NCI-H2029 treated with DMSO at 0.1 percent for 48 hours (cell line): ENCODE data around the gene ETV4.

ENCODE experiments used
- DNase-seq: peaks from one replicate; lab custom pipeline; 2025; lab: John Stamatoyannopoulos, UW

ETV4 gene

GRCh38 chr17:43572368-43572980 is 26.3 kb upstream of the ETV4 start:
- DNase-seq, result no peak

- no peak for DNase-seq
Measured at GRCh38 chr17:43570518-43570928, 24.4 kb upstream of the ETV4 start.

GRCh38 chr17:43568506-43569082 is 22.5 kb upstream of the ETV4 start:
- no peak for DNase-seq

- DNase-seq, result no peak
Measured at GRCh38 chr17:43563600-43564594, 17.8 kb upstream of the ETV4 start.

- DNase-seq, result no peak
Measured at GRCh38 chr17:43562679-43563599, 16.8 kb upstream of the ETV4 start.

GRCh38 chr17:43560461-43561427 is 14.6 kb upstream of the ETV4 start:
- DNase-seq, result no peak

GRCh38 chr17:43559161-43559816 is 13.1 kb upstream of the ETV4 start:
- no peak for DNase-seq

GRCh38 chr17:43558805-43559160 is 12.6 kb upstream of the ETV4 start:
- DNase-seq, result no peak

- no peak for DNase-seq
Measured at GRCh38 chr17:43556292-43556691, 10.2 kb upstream of the ETV4 start.

GRCh38 chr17:43554857-43555256 is 8.7 kb upstream of the ETV4 start:
- DNase-seq, result no peak

- no peak for DNase-seq
Measured at GRCh38 chr17:43553573-43553972, 7.4 kb upstream of the ETV4 start.

- DNase-seq, result no peak
Measured at GRCh38 chr17:43552229-43552837, 6.2 kb upstream of the ETV4 start.

- no peak for DNase-seq
Measured at GRCh38 chr17:43550754-43551153, 4.6 kb upstream of the ETV4 start.

GRCh38 chr17:43549496-43549895 is 3.4 kb upstream of the ETV4 start:
- DNase-seq, result no peak

GRCh38 chr17:43548689-43549379 is 2.7 kb upstream of the ETV4 start:
- no peak for DNase-seq

- DNase-seq, result no peak
Measured at GRCh38 chr17:43547659-43548256, 1.6 kb upstream of the ETV4 start.

- no peak for DNase-seq
Measured at GRCh38 chr17:43547189-43547550, 1.0 kb upstream of the ETV4 start.

GRCh38 chr17:43545383-43545632 is 832 bp downstream of the ETV4 start:
- no peak for DNase-seq
